Liver (tissue), 9 donors: ENCODE results near the gene MYO3B. TPM values are rescaled to one million over a fixed set of nuclear protein-coding genes. Genes with fewer than 3 reads are reported as not detected.

ENCODE experiments used
- DNase-seq: peaks from one replicate; pipeline ENCODE4 v3.0.0-alpha.2; 2017; ENCODE audit warnings: low spot score
- H3K27ac ChIP-seq, 2 donors: one replicate each; pipeline ENCODE4 v1.7.0; 2013; ENCODE audit warnings: inconsistent platforms in 2 of 2, low read length in 2 of 2, control low read depth in 1 of 2, low read depth in 1 of 2, mild to moderate bottlenecking in 1 of 2
- H3K27me3 ChIP-seq, 4 donors: one replicate each; pipeline versions ENCODE4 v1.6.1 to v1.7.0; 2013; ENCODE audit warnings: low read length in 3 of 4, inconsistent platforms in 1 of 4, mild to moderate bottlenecking in 1 of 4, moderate library complexity in 1 of 4; ENCODE audit not compliant: control insufficient read depth in 4 of 4, insufficient read depth in 4 of 4
- H3K36me3 ChIP-seq, 4 donors: one replicate each; pipeline versions ENCODE4 v1.6.1 to v1.7.0; 2013; ENCODE audit warnings: low read length in 3 of 4, mild to moderate bottlenecking in 3 of 4, low read depth in 1 of 4, moderate library complexity in 1 of 4; ENCODE audit not compliant: control insufficient read depth in 4 of 4, insufficient read depth in 3 of 4
- H3K4me1 ChIP-seq, 4 donors: one replicate each; pipeline versions ENCODE4 v1.6.1 to v1.7.0; 2013; ENCODE audit warnings: low read length in 3 of 4, mild to moderate bottlenecking in 3 of 4, moderate library complexity in 1 of 4; ENCODE audit not compliant: control insufficient read depth in 4 of 4, insufficient read depth in 4 of 4
- H3K4me3 ChIP-seq, 3 donors: one replicate each; pipeline versions ENCODE4 v1.6.1 to v1.7.0; 2013; ENCODE audit warnings: low read length in 3 of 3, control low read depth in 1 of 3, low read depth in 1 of 3, mild to moderate bottlenecking in 1 of 3
- H3K9ac ChIP-seq, 2 donors: one replicate each; pipeline ENCODE4 v1.7.0; 2013; ENCODE audit warnings: low read length in 2 of 2, mild to moderate bottlenecking in 2 of 2, moderate library complexity in 2 of 2, control low read depth in 1 of 2, low read depth in 1 of 2
- H3K9me3 ChIP-seq, 4 donors: one replicate each; pipeline versions ENCODE4 v1.6.1 to v1.7.0; 2013; ENCODE audit warnings: low read length in 3 of 4; ENCODE audit not compliant: control insufficient read depth in 4 of 4
- EGR1 ChIP-seq, 2 donors: IDR thresholded peaks; 2 replicates each; pipeline ENCODE4 v1.6.1; 2016 to 2018; ENCODE audit warnings: antibody characterized with exemption in 2 of 2, low read depth in 2 of 2
- FOXA1 ChIP-seq: IDR thresholded peaks from 2 replicates; pipeline ENCODE4 v1.6.1; 2016; ENCODE audit warnings: antibody characterized with exemption
- FOXA2 ChIP-seq: IDR thresholded peaks from 2 replicates; pipeline ENCODE4 v1.6.1; 2016; ENCODE audit warnings: antibody characterized with exemption
- GABPA ChIP-seq, 2 donors: IDR thresholded peaks in 1 of 2; conservative IDR thresholded peaks in 1 of 2; 2 replicates each; pipeline ENCODE4 v1.6.1; 2016; ENCODE audit warnings: antibody characterized with exemption in 2 of 2, mild to moderate bottlenecking in 1 of 2, moderate library complexity in 1 of 2
- HNF4A ChIP-seq, 2 donors: conservative IDR thresholded peaks; 2 replicates each; pipeline ENCODE4 v1.6.1; 2016; ENCODE audit warnings: antibody characterized with exemption in 2 of 2, mild to moderate bottlenecking in 2 of 2
- HNF4G ChIP-seq: IDR thresholded peaks from 2 replicates; pipeline ENCODE4 v1.6.1; 2016; ENCODE audit warnings: antibody characterized with exemption
- JUND ChIP-seq, 2 donors: IDR thresholded peaks; 2 replicates each; pipeline ENCODE4 v1.6.1; 2016; ENCODE audit warnings: antibody characterized with exemption in 2 of 2
- NR2F2 ChIP-seq: IDR thresholded peaks from 2 replicates; pipeline ENCODE4 v1.6.1; 2016; ENCODE audit warnings: antibody characterized with exemption
- RAD21 ChIP-seq, 2 donors: IDR thresholded peaks; 2 replicates each; pipeline ENCODE4 v1.6.1; 2016; ENCODE audit warnings: antibody characterized with exemption in 2 of 2, mild to moderate bottlenecking in 2 of 2
- RXRA ChIP-seq, 2 donors: IDR thresholded peaks; 2 replicates each; pipeline ENCODE4 v1.6.1; 2017 to 2018; ENCODE audit warnings: antibody characterized with exemption in 2 of 2, mild to moderate bottlenecking in 1 of 2
- SP1 ChIP-seq: IDR thresholded peaks from 2 replicates; pipeline ENCODE4 v1.6.1; 2018; ENCODE audit warnings: antibody characterized with exemption, mild to moderate bottlenecking
- TAF1 ChIP-seq: conservative IDR thresholded peaks from 2 replicates; pipeline ENCODE4 v1.6.1; 2016; ENCODE audit warnings: antibody characterized with exemption, mild to moderate bottlenecking
- YY1 ChIP-seq: IDR thresholded peaks from 2 replicates; pipeline ENCODE4 v1.6.1; 2016; ENCODE audit warnings: antibody characterized with exemption, mild to moderate bottlenecking
- WGBS: extraction: QIAGEN DNeasy Blood & Tissue Kit; methylation state at CpG from one replicate; pipeline ENCODE4 v1.1.7; 2013; 5-methylcytosine and 5-hydroxymethylcytosine counted together
- polyA plus RNA-seq, 2 donors: library from polyadenylated mRNA; stranded (reverse) in 1 of 2; unstranded in 1 of 2; fragments of 200-250 nt in 1 of 2; fragments of >200 nt in 1 of 2; fragmentation: Nextera tagmentation in 1 of 2; extraction: Ambion mirVana in 1 of 2; gene quantifications; one replicate each; pipeline versions ENCODE4 v1.2.1 to v1.2.3, GENCODE V29; 2013 to 2015
- total RNA-seq, 2 donors: library from RNA; depleted of rRNA; stranded (reverse); fragments of >200 nt; gene quantifications; one replicate each; pipeline ENCODE4 v1.2.3, GENCODE V29; 2014
- TF ChIP-seq, protein P1 (sequence below): IDR thresholded peaks from 2 replicates; pipeline ENCODE4 v1.6.1; 2016; ENCODE audit warnings: antibody characterized with exemption
- TF ChIP-seq, protein P2 (sequence below): IDR thresholded peaks from 2 replicates; pipeline ENCODE4 v1.6.1; 2016; ENCODE audit warnings: antibody characterized with exemption
- TF ChIP-seq, protein P3 (sequence below): IDR thresholded peaks from 2 replicates; pipeline ENCODE4 v1.6.1; 2016; ENCODE audit warnings: antibody characterized with exemption
- TF ChIP-seq, protein P4 (sequence below): fragments of 150-350 bp; IDR thresholded peaks from 2 replicates; pipeline ENCODE4 v1.5.1; 2017; ENCODE audit warnings: improper control_type of control experiment, low read depth, low read length; ENCODE audit not compliant: missing input control
- donor health status: healthy.
- donor health status: healthy.
- donor health status: healthy.
- donor health status: healthy.
- donor health status: healthy.

MYO3B gene
- total and polyA plus RNA-seq, 4 donors = under 0.01 to 0.05 TPM; not detected in 2

DNA sequence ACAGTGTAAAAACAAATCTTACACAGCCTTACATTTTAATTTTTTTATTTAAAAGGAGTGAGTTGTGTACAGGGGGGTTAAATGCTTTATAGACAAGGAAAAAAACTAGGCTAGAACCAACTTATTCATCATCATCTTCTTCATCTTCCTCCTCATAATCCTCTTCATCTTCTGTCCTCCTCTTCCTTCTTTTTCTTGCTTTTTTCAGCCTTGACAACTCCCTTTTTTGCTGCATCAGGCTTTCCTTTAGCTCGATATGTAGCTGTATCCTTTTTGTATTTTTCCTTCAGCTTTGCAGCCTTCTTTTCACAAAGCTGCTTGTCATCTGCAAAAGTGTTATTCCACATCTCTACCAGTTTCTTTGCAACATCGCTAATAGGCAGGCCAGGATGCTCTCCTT lies 423.5 kb downstream of the MYO3B start:
- TF ChIP-seq SP1 = no peak
- no peak for TF ChIP-seq GABPA (IDR thresholded peaks at IDR 0.05 in 1 of 2, conservative IDR thresholded peaks at IDR 0.05 in 1 of 2)
- no peak for TF ChIP-seq JUND (IDR thresholded peaks at IDR 0.05)
- TF ChIP-seq TAF1 = no peak
- TF ChIP-seq, protein P1, sequence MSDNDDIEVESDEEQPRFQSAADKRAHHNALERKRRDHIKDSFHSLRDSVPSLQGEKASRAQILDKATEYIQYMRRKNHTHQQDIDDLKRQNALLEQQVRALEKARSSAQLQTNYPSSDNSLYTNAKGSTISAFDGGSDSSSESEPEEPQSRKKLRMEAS = no peak
- TF ChIP-seq NR2F2 = no peak
- TF ChIP-seq, protein P2, sequence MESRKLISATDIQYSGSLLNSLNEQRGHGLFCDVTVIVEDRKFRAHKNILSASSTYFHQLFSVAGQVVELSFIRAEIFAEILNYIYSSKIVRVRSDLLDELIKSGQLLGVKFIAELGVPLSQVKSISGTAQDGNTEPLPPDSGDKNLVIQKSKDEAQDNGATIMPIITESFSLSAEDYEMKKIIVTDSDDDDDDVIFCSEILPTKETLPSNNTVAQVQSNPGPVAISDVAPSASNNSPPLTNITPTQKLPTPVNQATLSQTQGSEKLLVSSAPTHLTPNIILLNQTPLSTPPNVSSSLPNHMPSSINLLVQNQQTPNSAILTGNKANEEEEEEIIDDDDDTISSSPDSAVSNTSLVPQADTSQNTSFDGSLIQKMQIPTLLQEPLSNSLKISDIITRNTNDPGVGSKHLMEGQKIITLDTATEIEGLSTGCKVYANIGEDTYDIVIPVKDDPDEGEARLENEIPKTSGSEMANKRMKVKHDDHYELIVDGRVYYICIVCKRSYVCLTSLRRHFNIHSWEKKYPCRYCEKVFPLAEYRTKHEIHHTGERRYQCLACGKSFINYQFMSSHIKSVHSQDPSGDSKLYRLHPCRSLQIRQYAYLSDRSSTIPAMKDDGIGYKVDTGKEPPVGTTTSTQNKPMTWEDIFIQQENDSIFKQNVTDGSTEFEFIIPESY = no peak
- DNase-seq = no peak
- Histone ChIP-seq H3K36me3 (no peaks in the 10 kb centered on the region), H3K4me1 (no peaks in the 10 kb centered on the region), H3K27ac (no peak overlapping the region), H3K27me3 (no peaks in the 10 kb centered on the region), H3K4me3 (no peak overlapping the region), H3K9ac (no peak overlapping the region), H3K9me3 (no peaks in the 10 kb centered on the region)
- WGBS = 88% methylated on average over 2 of the region's 2 CpGs

DNA sequence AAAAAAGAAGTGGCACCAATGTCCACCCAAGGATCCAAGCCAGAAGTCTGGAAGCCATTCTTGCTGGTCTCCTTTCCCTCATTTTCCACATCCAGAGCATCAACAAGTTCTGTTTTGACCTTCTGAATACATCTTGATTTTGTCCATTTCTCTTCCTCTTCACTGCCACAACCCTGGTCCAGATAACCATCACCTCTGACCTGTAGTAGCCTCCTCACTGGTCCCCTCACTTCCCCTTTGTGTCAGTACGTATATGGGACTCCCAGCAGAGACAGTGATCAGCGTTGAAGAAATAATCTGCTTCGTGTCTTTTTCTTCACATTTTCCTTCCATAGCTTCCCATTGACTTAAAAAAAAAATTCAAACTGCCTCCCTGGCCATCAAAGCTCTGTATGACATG lies 427.9 kb downstream of the MYO3B start:
- H3K36me3 ChIP-seq = no peaks in the 10 kb centered on the region
- no peak overlapping the region for H3K27ac ChIP-seq
- H3K27me3 ChIP-seq = no peaks in the 10 kb centered on the region
- no peak for DNase-seq
- H3K9ac ChIP-seq = no peak overlapping the region
- 94% methylated on average over 3 of the region's 3 CpGs for WGBS
- no peaks in the 10 kb centered on the region for H3K4me1 ChIP-seq
- no peaks in the 10 kb centered on the region for H3K9me3 ChIP-seq
- no peak overlapping the region for H3K4me3 ChIP-seq
- no peak for TF ChIP-seq EGR1 (IDR thresholded peaks at IDR 0.05; ENCODE audit: low read depth in 2 of 2)
- TF ChIP-seq RXRA (IDR thresholded peaks at IDR 0.05) = no peak
- TF ChIP-seq, protein P3, sequence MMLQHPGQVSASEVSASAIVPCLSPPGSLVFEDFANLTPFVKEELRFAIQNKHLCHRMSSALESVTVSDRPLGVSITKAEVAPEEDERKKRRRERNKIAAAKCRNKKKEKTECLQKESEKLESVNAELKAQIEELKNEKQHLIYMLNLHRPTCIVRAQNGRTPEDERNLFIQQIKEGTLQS = no peak
- TF ChIP-seq FOXA2 = no peak
- TF ChIP-seq, protein P4, sequence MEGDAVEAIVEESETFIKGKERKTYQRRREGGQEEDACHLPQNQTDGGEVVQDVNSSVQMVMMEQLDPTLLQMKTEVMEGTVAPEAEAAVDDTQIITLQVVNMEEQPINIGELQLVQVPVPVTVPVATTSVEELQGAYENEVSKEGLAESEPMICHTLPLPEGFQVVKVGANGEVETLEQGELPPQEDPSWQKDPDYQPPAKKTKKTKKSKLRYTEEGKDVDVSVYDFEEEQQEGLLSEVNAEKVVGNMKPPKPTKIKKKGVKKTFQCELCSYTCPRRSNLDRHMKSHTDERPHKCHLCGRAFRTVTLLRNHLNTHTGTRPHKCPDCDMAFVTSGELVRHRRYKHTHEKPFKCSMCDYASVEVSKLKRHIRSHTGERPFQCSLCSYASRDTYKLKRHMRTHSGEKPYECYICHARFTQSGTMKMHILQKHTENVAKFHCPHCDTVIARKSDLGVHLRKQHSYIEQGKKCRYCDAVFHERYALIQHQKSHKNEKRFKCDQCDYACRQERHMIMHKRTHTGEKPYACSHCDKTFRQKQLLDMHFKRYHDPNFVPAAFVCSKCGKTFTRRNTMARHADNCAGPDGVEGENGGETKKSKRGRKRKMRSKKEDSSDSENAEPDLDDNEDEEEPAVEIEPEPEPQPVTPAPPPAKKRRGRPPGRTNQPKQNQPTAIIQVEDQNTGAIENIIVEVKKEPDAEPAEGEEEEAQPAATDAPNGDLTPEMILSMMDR = no peak
- no peak for TF ChIP-seq HNF4A (conservative IDR thresholded peaks at IDR 0.05)
- TF ChIP-seq FOXA1 = no peak
- TF ChIP-seq, protein P1 = no peak
- TF ChIP-seq RAD21 (IDR thresholded peaks at IDR 0.05) = no peak
- no peak for TF ChIP-seq JUND (IDR thresholded peaks at IDR 0.05)
- TF ChIP-seq HNF4G = no peak
- no peak for TF ChIP-seq YY1
- TF ChIP-seq SP1 = no peak
- no peak for TF ChIP-seq TAF1
